Breast epithelium (tissue), 3 donors: ENCODE data around the gene RALGPS1.

Experiments used
- CTCF ChIP-seq, 3 donors: fragments of 450-650 bp; IDR thresholded peaks; one replicate each; pipeline ENCODE4 v1.5.1; 2016 to 2017; ENCODE audit warnings: antibody characterized with exemption in 3 of 3, mild to moderate bottlenecking in 3 of 3, moderate library complexity in 3 of 3
- POLR2A ChIP-seq: fragments of 450-650 bp; IDR thresholded peaks from one replicate; pipeline ENCODE4 v1.6.1; 2016; ENCODE audit warnings: antibody characterized with exemption, mild to moderate bottlenecking, moderate library complexity

DNA sequence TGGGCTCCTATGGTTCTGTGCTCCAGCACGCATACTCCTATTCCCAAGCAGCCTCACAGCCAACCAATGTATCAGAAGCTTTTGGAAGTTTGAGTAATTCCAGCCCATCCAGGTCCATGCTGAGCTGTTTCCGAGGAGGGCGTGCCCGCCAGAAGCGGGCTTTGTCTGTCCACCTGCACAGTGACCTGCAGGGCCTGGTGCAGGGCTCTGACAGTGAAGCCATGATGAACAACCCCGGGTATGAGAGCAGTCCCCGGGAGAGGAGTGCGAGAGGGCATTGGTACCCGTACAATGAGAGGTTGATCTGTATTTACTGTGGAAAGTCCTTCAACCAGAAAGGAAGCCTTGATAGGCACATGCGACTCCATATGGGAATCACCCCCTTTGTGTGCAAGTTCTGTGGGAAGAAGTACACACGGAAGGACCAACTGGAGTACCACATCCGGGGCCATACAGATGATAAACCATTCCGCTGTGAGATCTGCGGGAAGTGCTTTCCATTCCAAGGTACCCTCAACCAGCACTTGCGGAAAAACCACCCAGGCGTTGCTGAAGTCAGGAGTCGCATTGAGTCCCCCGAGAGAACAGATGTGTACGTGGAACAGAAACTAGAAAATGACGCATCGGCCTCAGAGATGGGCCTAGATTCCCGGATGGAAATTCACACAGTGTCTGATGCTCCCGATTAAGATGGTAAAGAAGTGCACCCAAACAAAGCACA lies 34.2 kb upstream of the RALGPS1 start:
- no peak for TF ChIP-seq POLR2A
- TF ChIP-seq CTCF (IDR thresholded peaks at IDR 0.05): no peak
